Epithelial cell of proximal tubule (primary cell): ENCODE results near the gene RDH11. TPM values are rescaled to one million over a fixed set of nuclear protein-coding genes. Genes with fewer than 3 reads are reported as not detected.

Source experiments
- DNase-seq: peaks from one replicate; pipeline ENCODE4 v3.0.0-alpha.2; 2011; ENCODE audit warnings: low read depth
- H3K4me3 ChIP-seq: 2 replicates; pipeline ENCODE4 v1.5.1; 2011; ENCODE audit warnings: low read depth, mild to moderate bottlenecking, low read length
- CTCF ChIP-seq: conservative IDR thresholded peaks from 2 replicates; pipeline ENCODE4 v1.5.1; 2012; ENCODE audit warnings: low read depth, mild to moderate bottlenecking, low read length
- total RNA-seq: library from RNA; depleted of rRNA; stranded (reverse); fragments of >200 nt; gene quantifications from 2 replicates; pipeline ENCODE4 v1.2.3, GENCODE V29; 2015

Gene RDH11
- total RNA-seq, 1 donor from 2014 or later: 76.0 TPM

GRCh38 chr14:67650151-67650550 is 45.4 kb downstream of the RDH11 start:
- no peak overlapping the region for H3K4me3 ChIP-seq
- DNase-seq: no peak
- TF ChIP-seq CTCF: no peak

- DNase-seq: peak; percentile 94
- no peak for TF ChIP-seq CTCF
- H3K4me3 ChIP-seq: no peak overlapping the region
Measured at GRCh38 chr14:67646131-67646530, 49.4 kb downstream of the RDH11 start.

GRCh38 chr14:67645414-67645813 is 50.1 kb downstream of the RDH11 start:
- no peak for TF ChIP-seq CTCF
- H3K4me3 ChIP-seq: no peak overlapping the region
- DNase-seq: no peak

GRCh38 chr14:67644428-67644827 is 51.1 kb downstream of the RDH11 start:
- no peak overlapping the region for H3K4me3 ChIP-seq
- TF ChIP-seq CTCF: no peak
- DNase-seq: no peak

- no peak overlapping the region for H3K4me3 ChIP-seq
- no peak for TF ChIP-seq CTCF
- no peak for DNase-seq
Measured at GRCh38 chr14:67643713-67644112, 51.9 kb downstream of the RDH11 start.

- H3K4me3 ChIP-seq: no peak overlapping the region
- no peak for TF ChIP-seq CTCF
- DNase-seq: no peak
Measured at GRCh38 chr14:67641902-67642749, 53.4 kb downstream of the RDH11 start.

- no peak for DNase-seq
- no peak overlapping the region for H3K4me3 ChIP-seq
- no peak for TF ChIP-seq CTCF
Measured at GRCh38 chr14:67641480-67641879, 54.1 kb downstream of the RDH11 start.
